NT2/D1 (cell line): ENCODE results near the gene DLX6.

ENCODE experiments used
- YY1 ChIP-seq: IDR thresholded peaks from 2 replicates; pipeline ENCODE4 v1.6.1; 2011; ENCODE audit not compliant: insufficient read length, insufficient read depth
- ZNF274 ChIP-seq: IDR thresholded peaks from 2 replicates; pipeline ENCODE4 v1.6.1; 2011; ENCODE audit warnings: mild to moderate bottlenecking, low read depth, low read length

DNA sequence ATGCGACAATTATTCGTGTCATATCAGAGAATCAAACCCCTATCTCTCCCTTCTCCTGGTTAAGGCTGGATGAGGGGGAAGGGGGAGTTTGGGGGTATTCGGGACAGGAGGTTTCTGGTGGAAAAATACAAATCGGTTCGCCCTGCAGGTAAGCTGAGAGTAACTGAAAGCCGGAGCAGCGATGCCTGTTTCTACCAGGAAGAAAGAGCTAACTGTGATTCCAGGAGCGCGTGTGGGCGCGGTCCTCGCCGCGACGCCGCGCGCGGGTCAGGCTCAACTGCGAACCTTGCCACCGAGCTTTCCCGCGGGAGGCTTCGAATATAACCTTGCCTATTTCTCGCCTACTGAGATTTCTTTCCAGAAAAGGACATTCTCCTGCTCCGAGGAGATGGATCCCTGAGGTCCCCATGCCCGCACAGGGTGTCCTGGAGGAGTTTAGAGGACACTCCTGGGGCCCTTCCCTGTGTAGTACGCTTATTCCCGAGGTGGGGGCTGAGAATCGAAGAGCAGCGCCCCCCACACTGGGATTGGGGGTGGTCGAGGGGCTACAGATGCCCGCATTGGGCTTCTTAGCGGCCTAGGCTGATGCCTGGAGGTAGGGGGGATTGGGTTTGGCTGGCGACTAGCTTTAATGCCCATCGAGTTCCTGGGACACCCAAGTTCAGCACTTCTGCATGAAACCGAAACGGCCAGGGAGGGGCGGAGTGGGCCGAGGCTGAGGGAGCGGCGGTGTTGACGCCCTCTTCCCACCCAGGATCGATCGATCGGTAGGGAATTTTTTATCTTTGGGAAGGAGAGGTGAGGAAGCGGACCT is 13.0 kb upstream of the DLX6 start:
- TF ChIP-seq YY1 = no peak
- no peak for TF ChIP-seq ZNF274
